Stimulated activated CD4-positive, alpha-beta T cell treated with anti-CD3 and anti-CD28 coated beads, Interleukin-1b, Interleukin-23, amount 100 ng/mL, for 48 hours (primary cell): Measurements from ENCODE around the gene FAM227B.
"Not testable (repeated sequence)": the region's sequence is repeated elsewhere in the genome, so short reads cannot be mapped to it uniquely, and the experiment has no call there.

Experiments
- DNase-seq: peaks from one replicate; pipeline ENCODE4 v3.0.0-alpha.2; 2020

Gene FAM227B, protein sequence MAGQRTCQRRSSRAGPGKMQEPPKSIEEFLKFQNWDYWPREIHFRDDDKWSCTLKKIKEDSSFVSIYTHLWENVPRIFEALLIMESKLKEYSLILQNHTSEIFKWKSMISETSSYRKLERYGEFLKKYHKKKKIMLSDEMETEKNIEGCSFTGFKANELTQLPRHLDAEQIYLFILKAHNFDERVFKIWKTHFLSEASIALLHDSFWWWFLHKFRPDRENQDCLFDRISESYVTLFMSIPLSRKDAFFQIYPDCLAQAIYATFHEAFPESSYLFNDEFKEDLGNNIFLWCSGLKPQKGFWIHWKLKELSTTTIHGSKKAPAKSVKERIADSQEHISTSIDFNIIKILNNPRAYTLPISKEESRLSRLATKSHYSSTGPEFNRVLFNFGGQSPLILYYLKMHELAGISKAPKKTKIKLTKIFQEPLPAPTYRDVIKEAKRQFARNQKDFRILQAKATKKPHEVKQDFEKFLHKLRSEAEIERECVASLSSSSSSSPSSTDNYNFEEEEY

DNA sequence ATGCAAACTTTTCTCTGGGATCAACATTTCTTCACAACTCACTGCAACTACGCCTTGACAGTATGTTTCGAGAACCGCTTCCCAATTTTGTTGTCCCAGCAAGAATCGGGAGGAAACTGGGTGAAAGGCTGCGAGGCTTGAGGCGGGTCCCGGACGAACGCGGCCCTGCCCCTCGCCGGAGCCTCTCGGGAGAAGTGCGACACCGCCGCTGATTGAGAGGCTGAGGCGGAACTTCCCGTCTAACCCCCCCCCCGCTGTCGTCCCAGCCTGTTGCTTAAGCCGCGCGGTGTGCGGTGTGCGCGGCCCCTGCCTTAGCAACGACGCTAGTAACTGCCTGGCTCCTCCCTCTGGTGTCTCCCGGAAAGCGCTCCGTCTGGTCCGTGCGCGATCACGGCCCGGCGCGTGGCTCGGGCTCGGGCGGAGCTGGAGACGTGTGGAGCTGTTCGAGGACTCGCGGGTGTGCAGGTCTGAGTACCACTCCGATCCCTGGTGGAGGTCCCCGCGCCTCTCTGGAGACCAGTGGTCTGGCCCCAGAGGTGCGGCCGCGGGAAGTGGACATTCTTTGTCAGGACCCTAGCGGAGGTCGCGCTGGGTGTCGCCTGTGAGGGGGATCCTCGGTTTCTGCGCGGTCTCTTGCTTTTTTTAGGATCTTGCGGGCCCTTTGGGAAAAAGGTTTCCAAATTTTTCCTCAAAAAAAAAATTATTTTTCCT, at the start of gene FAM227B, which contains the start of gene DTWD1:
FAM227B (minus strand) TSS at position 161 of the 711 bp plus-strand sequence. CDS start 5,647 bp downstream, outside the sequence.
DTWD1 (plus strand) TSS at position 391 of the 711 bp plus-strand sequence. CDS start 4,120 bp downstream, outside the sequence.
- DNase-seq = peak; percentile 94

DNA sequence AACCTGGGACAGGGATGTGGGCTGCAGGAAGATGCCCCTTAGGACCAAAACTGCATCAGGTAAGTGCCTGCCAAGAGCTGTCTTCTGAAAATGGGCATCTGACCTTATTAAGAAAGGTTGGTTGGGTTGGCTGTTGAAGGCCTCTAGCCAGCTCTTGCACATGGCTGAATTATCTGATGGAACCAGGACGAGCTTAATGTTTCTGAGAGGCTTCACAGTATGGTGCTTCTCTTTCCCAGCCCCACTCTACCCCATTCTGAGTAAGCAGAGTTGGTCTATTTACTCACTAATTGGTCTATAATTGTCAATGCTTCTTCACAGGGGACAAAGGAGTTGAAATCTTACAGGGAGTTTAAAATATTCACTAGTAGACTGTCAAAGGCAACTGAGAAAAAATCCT, 48.7 kb upstream of the FAM227B start:
- DNase-seq = no peak

DNA sequence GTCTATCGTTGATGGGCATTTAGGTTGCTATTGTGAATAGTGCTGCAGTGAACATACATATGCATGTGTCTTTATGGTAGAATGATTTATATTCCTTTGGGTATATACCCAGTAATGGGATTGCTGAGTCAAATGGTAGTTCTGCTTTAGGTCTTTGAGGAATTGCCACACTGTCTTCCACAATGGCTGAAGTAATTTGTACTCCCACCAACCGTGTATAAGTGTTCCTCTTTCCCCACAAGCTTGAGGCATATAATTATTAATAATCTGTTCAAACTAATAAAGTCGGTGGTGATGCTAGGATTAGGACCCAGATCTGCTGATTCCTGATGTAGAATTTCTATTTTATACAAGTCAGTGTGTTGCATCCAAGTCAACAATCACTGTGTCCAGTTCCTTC, 45.9 kb upstream of the FAM227B start:
- not testable (repeated sequence) for DNase-seq

DNA sequence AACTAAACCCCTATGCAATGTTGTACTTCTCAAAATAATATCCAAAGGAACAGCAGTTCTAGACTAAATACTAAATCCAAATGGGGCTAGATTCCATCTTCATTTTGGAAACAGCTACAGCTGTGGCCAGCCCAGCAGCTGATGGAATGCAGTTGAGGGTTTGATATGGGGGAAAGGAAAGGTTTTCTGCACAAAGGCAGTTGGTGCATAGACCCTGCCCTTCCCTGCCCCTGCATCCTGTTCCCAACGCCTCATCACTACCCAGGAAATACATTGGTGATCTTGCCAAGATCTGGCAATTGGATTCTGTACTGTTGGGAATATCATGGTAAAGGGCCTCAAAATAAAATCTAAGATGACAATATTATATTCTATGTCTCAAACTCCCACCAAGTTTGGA, 44.1 kb upstream of the FAM227B start:
- no peak for DNase-seq

DNA sequence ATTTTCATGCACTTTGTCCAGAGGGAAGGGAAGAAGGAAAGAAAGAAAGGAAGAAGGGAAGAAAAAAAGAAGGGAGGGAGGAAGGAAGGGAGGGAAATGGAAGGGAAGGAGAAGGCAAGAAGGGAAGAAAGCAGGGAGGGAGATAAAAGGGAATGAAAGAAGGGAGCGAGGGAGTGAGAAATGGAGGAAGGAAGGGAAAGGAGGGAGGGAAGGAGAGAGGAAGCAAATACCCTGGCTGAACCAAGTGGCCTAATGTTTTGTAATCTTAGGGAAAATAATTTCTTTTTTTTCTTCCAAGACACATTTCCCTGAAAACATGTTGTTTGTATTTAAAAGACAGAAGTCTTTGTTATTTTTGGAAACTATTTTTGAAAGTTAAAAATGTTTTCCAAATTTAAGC, 36.1 kb upstream of the FAM227B start:
- DNase-seq = no peak

DNA sequence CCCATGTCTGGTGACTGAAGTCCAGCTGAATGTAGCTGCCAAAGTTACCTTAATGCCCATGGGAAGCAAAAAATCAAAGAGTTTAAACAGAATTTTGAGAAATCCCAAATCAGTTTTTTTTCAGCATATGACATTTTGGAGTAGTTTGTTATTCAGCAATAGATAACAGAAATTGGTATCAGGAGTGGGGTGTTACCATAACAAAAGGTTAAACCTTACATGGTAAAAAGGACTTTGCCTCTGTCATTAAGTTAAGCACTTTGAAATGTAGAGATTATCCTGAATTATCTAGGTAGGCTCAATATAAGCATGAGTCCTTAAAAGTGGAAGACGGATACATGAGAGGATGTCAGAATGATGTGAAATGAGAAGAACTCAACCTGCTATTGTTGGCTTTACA, 32.3 kb upstream of the FAM227B start:
- no peak for DNase-seq

DNA sequence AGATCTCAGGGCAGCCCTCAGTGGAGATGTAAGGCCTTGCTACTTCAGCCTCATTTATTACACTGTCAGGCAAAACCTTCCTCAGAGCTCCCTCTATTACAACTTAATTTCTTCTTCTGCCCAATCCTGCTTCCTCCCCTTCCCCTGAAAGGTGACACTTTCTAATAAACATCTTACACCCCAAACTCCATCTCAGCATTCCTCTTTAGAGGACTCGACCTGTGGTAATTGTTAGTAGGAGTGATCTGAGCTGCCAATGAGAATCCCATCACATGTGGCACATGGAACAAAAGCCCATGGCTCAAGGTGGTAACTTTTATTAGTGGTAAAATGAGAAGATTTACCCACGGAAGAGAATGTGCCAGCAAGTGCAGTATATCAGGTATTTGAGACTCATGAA, 30.1 kb upstream of the FAM227B start:
- DNase-seq = no peak

DNA sequence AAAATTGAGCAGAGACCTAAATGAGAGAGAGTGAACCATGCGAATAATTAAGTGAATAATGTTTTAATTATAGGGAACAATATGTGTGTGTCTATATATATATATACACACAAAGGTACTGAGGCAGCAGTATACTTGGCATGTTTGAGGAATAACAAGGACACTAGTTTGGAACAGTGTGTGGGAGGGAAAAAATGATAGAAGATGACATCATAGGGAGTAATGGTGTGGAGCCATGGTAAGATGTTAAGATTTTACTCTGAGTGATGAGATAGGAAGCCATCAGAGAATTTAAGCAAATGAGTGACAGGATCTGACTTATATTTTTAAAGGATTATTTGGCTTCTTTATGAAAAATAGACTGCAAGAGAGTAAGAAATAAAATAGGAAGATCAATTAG, 29.4 kb upstream of the FAM227B start:
- no peak for DNase-seq

DNA sequence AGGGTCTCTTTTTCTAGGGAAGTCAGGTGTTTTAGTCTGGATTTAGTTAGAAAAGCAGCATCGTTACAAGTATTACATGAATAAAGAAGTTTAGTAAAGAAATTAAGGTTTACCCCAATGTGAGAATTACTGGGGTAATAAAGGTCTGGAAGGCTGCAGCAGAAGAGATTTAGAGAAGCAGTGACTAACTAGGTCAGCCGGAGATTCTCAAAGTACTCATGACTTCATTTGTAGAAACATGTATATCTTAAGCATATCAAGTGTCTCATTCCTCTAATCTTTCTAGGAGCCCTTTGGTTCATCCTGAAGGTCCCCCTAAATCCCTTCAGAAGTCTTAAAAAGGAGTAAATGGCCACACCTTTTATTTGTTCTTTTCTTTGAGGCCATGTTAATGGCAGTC, 26.3 kb upstream of the FAM227B start:
- no peak for DNase-seq

DNA sequence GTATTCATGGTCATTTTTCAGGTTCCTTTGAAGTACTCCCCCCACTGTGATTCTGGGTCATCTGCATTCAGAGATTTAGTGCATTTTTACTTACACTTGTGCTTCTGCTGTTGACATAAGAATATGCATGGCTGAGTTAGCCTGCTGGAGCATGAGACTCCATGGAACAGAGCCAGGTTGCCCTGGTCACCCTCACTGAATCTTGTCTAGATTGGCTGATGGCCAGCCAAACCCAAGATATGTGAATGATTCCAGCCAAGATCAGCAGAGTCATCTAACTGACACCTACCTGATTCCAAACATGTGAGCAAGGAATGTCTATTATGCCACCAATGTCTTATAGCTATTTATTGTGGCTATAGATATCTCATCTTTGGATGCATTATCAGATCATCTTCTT, 25.3 kb upstream of the FAM227B start:
- no peak for DNase-seq

DNA sequence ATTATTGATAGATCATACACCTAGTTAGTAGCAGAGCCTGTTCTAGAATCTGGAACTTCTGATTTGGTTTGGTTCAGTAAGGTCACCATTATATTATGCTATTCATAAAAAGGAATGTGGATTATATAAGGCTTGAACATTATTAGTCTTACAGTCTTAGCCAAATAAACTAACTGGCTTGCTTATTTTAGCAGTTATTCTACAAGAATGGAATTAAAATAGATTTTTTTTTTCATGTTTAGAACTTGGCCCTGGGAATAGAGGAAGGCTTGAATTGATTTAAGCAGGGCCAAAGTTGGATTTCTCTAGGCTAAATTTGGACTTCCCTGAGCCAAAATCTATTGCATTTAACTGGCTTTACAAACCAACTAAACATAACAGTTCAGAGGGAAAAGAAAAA, 24.7 kb upstream of the FAM227B start:
- DNase-seq = no peak

DNA sequence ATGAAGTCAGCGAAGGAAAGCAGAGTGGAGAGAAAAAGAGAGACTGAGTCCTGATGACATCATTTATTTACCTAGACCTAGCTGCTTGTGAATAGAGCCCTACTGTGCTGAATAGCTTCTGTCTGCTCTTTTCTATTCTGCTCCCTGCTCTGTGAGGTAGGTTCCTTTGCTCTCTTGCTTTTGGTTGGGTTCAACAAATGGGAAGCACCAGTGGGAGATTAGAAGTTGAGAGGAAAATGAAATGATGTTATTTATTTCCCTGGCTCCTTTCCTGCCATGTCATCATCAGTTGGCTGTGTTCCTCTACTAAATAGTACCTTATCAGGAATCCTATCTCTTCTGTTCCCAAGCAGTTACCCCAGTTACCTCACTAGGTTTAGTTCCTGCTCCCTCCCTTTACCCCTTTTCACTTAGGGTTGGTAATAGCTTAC, 23.8 kb upstream of the FAM227B start:
- no peak for DNase-seq

DNA sequence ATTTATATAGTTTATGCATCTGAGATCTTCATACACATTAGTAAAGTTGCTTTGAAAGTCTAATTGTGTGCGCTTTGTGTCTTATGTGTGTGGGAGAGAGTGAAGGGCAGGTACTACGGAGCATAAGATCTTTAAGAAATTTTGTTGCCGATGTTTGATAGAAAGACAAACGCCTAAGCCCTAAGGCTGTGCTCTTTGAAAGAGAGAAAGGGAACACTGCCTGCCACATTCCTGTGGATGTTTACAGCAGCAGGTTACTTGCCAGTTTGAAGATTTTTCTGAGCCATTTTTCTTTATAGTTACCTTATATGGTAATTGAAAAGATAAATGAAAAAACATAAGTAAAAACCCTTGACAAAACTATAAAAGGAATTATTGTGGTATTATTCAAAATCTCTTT, 17.2 kb upstream of the FAM227B start:
- DNase-seq = no peak

DNA sequence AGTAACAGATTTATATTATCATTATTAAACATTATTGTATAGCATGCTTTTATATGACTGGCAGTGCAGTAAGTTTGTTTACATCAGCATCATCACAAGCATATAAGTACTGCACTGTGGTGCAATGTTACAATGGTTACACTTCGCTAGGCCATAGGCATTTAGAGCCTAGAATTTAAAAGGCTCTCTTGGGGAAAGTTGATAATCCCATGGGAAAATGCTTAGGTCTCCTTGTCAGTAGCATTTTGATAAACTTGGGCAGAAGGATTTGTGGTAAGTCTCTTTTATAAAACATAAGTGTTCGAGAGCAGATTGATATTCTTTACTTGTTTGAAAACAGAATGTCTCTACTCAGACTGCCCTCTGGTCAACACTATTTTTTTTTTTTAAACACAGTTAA, 7.8 kb upstream of the FAM227B start:
- no peak for DNase-seq

DNA sequence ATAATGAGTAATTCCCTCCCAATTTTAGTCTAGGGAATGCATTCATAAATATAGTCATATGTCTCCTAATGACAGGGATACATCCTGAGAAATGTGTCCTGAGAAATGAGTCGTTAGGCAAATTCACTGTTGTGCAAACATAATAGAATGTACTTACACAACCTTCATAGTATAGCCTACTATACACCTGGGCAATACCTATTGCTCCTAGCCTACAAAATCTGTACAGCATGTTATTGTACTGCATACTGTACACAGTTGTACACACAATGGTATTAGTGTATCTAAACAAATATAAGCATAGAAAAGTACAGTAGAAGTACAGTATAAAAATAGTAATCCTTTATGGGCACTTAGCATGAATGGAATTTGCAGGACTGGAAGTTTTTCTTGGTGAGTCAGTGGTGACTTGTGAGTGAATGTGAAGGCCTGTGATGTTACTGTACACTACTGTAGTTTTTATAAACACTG, 6.8 kb upstream of the FAM227B start:
- no peak for DNase-seq

DNA sequence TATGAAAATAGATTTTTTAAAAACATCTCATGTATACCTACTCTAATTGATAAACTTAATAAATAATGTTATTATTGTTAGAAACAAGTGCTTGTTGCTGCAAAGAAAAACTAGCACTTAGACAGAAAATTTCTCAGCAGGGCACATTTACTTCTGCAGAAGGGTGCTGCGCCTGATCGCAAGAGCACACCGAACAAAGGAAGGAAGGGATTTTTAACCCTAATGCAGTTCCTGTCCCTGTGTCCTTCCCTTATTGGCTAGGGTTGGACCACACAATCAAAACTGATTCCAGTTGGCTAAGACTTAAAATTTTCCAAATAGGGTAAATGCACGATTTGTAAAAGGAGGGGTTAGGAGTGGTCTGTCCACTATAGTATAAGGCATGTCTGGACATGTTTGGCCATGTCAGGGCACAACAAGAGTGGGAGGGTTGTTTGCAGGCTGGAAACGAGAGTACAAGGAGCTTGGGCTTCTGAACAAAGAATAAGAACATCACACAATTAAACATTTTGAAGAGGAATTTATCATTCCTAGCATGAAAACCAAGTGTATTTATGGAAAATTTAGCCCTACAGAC, 4.9 kb upstream of the FAM227B start:
- no peak for DNase-seq

DNA sequence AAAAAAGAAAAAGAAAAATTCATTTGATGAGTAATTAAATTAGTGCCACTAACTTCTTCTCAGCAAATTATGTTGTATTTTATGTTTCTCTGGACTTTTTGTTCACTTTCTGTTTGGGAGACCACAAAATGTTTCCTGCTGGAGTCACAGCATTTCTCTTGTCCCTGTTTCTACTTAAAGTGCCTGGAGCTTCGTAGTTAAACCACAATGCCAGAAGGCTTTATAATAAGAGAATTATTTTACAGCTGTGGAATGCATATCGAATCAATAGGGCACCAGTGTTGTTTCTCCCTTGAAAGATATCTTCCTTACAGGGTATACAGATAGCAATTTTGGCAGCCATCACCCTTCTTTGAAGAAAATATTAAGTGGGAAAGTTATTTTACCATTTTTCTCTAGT, 3.4 kb upstream of the FAM227B start:
- no peak for DNase-seq

DNA sequence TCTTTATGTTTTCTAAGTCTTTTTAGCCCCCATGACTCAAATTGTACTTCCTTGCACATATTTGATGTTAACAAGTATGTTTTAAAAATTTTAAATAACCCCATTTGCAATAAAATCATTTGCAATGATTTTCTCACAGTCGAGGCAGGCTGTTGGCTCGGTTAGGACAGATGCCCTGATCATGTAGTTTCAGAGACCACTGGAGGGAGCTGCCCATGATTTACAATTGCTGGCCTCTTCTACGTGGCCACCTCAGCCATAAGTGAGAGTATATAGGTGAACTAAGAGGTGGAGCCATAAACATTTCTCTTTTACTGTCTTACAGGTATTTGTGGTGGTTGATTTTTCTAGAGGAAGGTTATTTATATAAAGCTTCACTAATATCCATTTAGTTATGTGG, 1.9 kb upstream of the FAM227B start:
- no peak for DNase-seq

DNA sequence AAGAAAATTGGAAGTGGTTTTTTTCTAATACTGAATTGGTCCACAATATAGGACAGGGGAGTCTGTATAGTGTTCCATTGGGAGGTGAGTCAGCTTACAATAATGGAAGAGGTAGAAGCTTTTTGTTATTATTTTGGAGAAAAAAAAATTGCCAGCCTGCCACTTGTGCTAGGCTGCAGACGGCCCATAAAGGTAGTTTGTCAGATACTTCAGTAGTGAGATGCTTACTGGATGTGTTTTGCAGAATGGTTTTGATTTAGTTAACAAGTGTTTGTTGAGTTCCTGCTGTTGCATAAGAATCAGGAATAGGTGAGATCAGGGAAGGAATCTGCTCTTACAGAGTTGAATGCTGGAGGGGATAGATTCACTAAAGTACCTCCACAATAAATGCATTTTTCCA, 1.3 kb upstream of the FAM227B start:
- no peak for DNase-seq

DNA sequence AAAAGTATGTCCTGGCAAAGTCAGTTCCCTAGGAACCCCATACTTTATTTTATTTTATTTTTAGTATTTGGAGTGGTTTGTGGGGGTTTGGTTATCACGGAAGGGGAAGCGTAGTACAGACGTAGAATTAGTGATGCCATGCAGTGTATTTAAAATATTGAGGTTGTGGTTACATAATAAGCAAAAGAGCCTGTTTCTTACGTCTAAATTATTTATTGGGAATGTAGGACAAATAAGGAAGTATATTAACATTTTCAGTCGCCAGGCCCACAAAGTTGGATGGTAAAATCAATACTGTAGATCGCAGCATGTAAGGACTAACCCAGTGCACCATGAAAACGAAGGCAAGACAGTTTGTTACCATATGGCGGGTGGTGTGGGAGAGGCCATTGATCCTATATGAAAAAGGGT, 788 bp upstream of the FAM227B start:
- DNase-seq = no peak

DNA sequence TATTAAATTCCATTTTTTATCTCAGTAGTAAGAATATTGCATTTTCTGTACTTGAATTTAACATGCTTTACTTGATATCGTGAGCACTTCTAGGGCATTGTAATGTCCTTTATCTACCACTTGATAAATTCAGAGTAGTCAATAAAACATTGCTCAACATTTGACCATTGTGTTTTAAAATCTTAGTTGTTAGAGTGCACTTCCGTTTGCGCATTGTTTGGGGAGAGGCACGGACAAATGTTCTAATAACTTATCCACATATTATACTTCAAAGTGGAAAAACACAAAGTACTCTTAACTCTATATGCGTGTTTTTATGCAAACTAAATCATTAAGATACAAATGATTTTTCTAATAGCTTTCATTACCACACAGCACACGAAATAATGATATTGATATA, 419 bp downstream of the FAM227B start:
- DNase-seq = no peak

DNA sequence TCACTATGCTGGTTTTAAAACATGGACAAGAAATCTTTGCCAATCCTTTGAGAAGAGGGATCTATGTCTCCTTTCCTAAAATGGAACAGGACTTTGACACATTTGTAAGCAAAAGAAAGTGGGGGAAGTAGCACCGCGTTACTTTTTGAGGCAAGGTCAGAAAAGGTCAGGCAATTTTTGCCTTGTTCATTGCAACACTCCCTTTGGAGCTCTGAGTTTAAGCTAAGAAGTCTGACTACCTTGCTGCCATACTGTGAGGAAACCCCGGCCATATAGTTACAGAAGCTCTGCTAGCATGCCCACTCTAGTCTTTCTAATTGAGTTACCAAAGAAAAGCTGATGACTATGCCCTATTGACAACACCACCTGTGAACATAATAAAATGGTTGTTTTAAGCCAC, 1.4 kb downstream of the FAM227B start:
- no peak for DNase-seq

DNA sequence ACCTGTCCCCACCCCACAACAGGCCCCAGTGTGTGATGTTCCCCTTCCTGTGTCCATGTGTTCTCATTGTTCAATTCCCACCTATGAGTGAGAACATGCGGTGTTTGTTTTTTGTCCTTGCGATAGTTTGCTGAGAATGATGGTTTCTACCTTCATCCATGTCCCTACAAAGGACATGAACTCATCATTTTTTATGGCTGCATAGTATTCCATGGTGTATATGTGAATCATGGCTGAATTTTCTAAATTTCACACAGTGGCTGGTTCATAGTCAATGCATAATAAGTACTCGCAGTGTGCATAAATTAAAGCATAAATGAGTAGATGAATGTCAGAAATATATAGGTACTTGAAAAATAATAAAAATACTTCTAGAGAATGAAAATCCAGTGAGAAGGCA, 8.4 kb downstream of the FAM227B start:
- DNase-seq = not testable (repeated sequence)
